WTC11 (cell line): ENCODE measurements around the gene TMX1. TPM values are rescaled to one million over a fixed set of nuclear protein-coding genes. Genes with fewer than 3 reads are reported as not detected.

ENCODE experiments used
- ATAC-seq: fragments of 200-7000 bp; cut with Tn5 transposase; 2 replicates; pipeline ENCODE4 v1.10.0; 2021; ENCODE audit warnings: mild to moderate bottlenecking, moderate library complexity
- CTCF ChIA-PET: fragments of 300-600 bp; sonication (Branson Sonifier 250); formaldehyde crosslinking; loops from one replicate; lab custom pipeline; 2021; ENCODE audit warnings: antibody characterized with exemption; lab: Charles Lee
- POLR2A ChIA-PET: fragments of 350-600 bp; sonication (Branson Sonifier 250); formaldehyde crosslinking; loops from one replicate; lab custom pipeline; 2021; ENCODE audit warnings: antibody characterized with exemption; lab: Charles Lee
- DNase-seq: peaks from one replicate; pipeline ENCODE4 v3.0.0; 2021; ENCODE audit warnings: low spot score
- H3K27ac Mint-ChIP-seq: 2 replicates; pipeline ENCODE4 v1.8.0; 2021; ENCODE audit warnings: mixed read lengths
- H3K27me3 Mint-ChIP-seq: 2 replicates; pipeline ENCODE4 v1.8.0; 2021; ENCODE audit warnings: low read depth, mild to moderate bottlenecking, moderate library complexity, mixed read lengths
- H3K36me3 Mint-ChIP-seq: 2 replicates; pipeline ENCODE4 v1.8.0; 2021; ENCODE audit warnings: mixed read lengths
- H3K4me1 Mint-ChIP-seq: 2 replicates; pipeline ENCODE4 v1.8.0; 2022; ENCODE audit warnings: mixed read lengths
- H3K4me3 Mint-ChIP-seq: 2 replicates; pipeline ENCODE4 v1.8.0; 2021; ENCODE audit warnings: mild to moderate bottlenecking, moderate library complexity, mixed read lengths
- H3K9me3 Mint-ChIP-seq: 2 replicates; pipeline ENCODE4 v1.8.0; 2021; ENCODE audit warnings: mixed read lengths
- ATF1 ChIP-seq: sonication (generic); formaldehyde crosslinking; IDR thresholded peaks from 2 replicates; pipeline ENCODE4 v1.8.1; 2023; ENCODE audit warnings: mild to moderate bottlenecking, moderate library complexity, missing genetic modification reagents
- ATF3 ChIP-seq: sonication (generic); formaldehyde crosslinking; conservative IDR thresholded peaks from 2 replicates; pipeline ENCODE4 v1.8.1; 2022; ENCODE audit warnings: mild to moderate bottlenecking, missing genetic modification reagents
- CBFB ChIP-seq: sonication (generic); formaldehyde crosslinking; IDR thresholded peaks from 2 replicates; pipeline ENCODE4 v1.8.1; 2022; ENCODE audit warnings: mild to moderate bottlenecking, low read depth, missing genetic modification reagents
- CREB1 ChIP-seq: sonication (generic); formaldehyde crosslinking; IDR thresholded peaks from 2 replicates; pipeline ENCODE4 v1.8.0; 2023; ENCODE audit warnings: mild to moderate bottlenecking, missing genetic modification reagents
- E2F4 ChIP-seq: sonication (generic); formaldehyde crosslinking; IDR thresholded peaks from 2 replicates; pipeline ENCODE4 v1.8.1; 2022; ENCODE audit warnings: low read depth, mild to moderate bottlenecking, moderate library complexity, missing genetic modification reagents, borderline replicate concordance
- EMX1 ChIP-seq: fragments of 250-450 bp; sonication (Bioruptor Pico); IDR thresholded peaks from 2 replicates; pipeline ENCODE4 v1.8.0; 2021; ENCODE audit warnings: mild to moderate bottlenecking
- MXD4 ChIP-seq: fragments of 250-450 bp; sonication (Bioruptor Pico); IDR thresholded peaks from 2 replicates; pipeline ENCODE4 v1.8.0; 2021; ENCODE audit warnings: mild to moderate bottlenecking, moderate library complexity, borderline replicate concordance
- NFE2L1 ChIP-seq: sonication (generic); formaldehyde crosslinking; IDR thresholded peaks from 2 replicates; pipeline ENCODE4 v1.8.1; 2023; ENCODE audit warnings: missing genetic modification reagents
- OVOL2 ChIP-seq: fragments of 250-450 bp; sonication (Bioruptor Pico); IDR thresholded peaks from 2 replicates; pipeline ENCODE4 v1.9.0; 2021; ENCODE audit warnings: mild to moderate bottlenecking, borderline replicate concordance
- PRDM15 ChIP-seq: sonication (generic); formaldehyde crosslinking; IDR thresholded peaks from 2 replicates; pipeline ENCODE4 v1.8.0; 2022; ENCODE audit warnings: missing genetic modification reagents
- PRRX2 ChIP-seq: fragments of 250-450 bp; sonication (Bioruptor Pico); IDR thresholded peaks from 2 replicates; pipeline ENCODE4 v1.8.0; 2021; ENCODE audit warnings: mild to moderate bottlenecking
- RORB ChIP-seq: fragments of 250-450 bp; sonication (Bioruptor Pico); IDR thresholded peaks from 2 replicates; pipeline ENCODE4 v1.9.0; 2021; ENCODE audit warnings: mild to moderate bottlenecking
- STAT6 ChIP-seq: sonication (generic); formaldehyde crosslinking; conservative IDR thresholded peaks from 2 replicates; pipeline ENCODE4 v1.8.1; 2023; ENCODE audit warnings: mild to moderate bottlenecking, low read depth, missing genetic modification reagents, moderate library complexity
- TP53 ChIP-seq: sonication (generic); formaldehyde crosslinking; IDR thresholded peaks from 2 replicates; pipeline ENCODE4 v1.8.1; 2023; ENCODE audit warnings: mild to moderate bottlenecking, missing genetic modification reagents
- ZBTB21 ChIP-seq: sonication (generic); formaldehyde crosslinking; IDR thresholded peaks from 2 replicates; pipeline ENCODE4 v1.8.1; 2023; ENCODE audit warnings: mild to moderate bottlenecking, missing genetic modification reagents, borderline replicate concordance
- ZBTB43 ChIP-seq: sonication (generic); formaldehyde crosslinking; IDR thresholded peaks from 2 replicates; pipeline ENCODE4 v1.8.1; 2023; ENCODE audit warnings: mild to moderate bottlenecking, missing genetic modification reagents
- ZNF121 ChIP-seq: sonication (generic); formaldehyde crosslinking; IDR thresholded peaks from 2 replicates; pipeline ENCODE4 v1.8.0; 2023; ENCODE audit warnings: missing genetic modification reagents
- ZNF317 ChIP-seq: sonication (generic); formaldehyde crosslinking; IDR thresholded peaks from 2 replicates; pipeline ENCODE4 v1.8.1; 2023; ENCODE audit warnings: low read depth, mild to moderate bottlenecking, moderate library complexity, missing genetic modification reagents, borderline replicate concordance
- total RNA-seq: library from RNA; stranded (reverse); gene quantifications from 3 replicates; pipeline ENCODE4 v1.2.3, GENCODE V29; 2021

The TMX1 gene
- total RNA-seq, 1 experiment from 2014 or later, result 40.9 TPM

- no peak for TF ChIP-seq E2F4 (CRISPR knock-in tag)
- TF ChIP-seq MXD4, result no peak
- TF ChIP-seq CREB1 (CRISPR knock-in tag), result no peak
- TF ChIP-seq ATF1 (CRISPR knock-in tag), result no peak
Measured at GRCh38 chr14:51293149-51293911, 53.3 kb downstream of the TMX1 start (continued).

- Mint-ChIP-seq H3K27me3 (no peaks in the 10 kb centered on the region), H3K4me3 (no peak overlapping the region), H3K36me3 (peaks cover 3% of the 10 kb centered on the region; the same call in 1 of the 2 replicates), H3K9me3 (no peaks in the 10 kb centered on the region), H3K27ac (no peak overlapping the region), H3K4me1 (peaks cover 10% of the 10 kb centered on the region; the same call in 1 of the 2 replicates)
- no peak for ATAC-seq
- POLR2A ChIA-PET, result no interaction called here
- DNase-seq, result no peak
- no peak for TF ChIP-seq CBFB (CRISPR knock-in tag)
- TF ChIP-seq STAT6 (CRISPR knock-in tag), result no peak
- TF ChIP-seq RORB (CRISPR knock-in tag), result no peak
- no peak for TF ChIP-seq OVOL2 (CRISPR knock-in tag)
- no peak for TF ChIP-seq PRRX2 (CRISPR knock-in tag)
- no peak for TF ChIP-seq ZBTB43 (CRISPR knock-in tag)
- no peak for TF ChIP-seq ZBTB21 (CRISPR knock-in tag)
- CTCF ChIA-PET, result no interaction called here
Measured at GRCh38 chr14:51293912-51294389, 53.9 kb downstream of the TMX1 start.

GRCh38 chr14:51294951-51295525 is 55.0 kb downstream of the TMX1 start:
- no peaks in the 10 kb centered on the region for H3K27me3 Mint-ChIP-seq
- H3K36me3 Mint-ChIP-seq, result no peaks in the 10 kb centered on the region; the same call in 1 of the 2 replicates
- POLR2A ChIA-PET, result no interaction called here
- DNase-seq, result no peak
- H3K4me3 Mint-ChIP-seq, result no peak overlapping the region
- TF ChIP-seq ATF3 (CRISPR knock-in tag) (no peak), ZNF121 (CRISPR knock-in tag) (no peak), EMX1 (CRISPR knock-in tag) (no peak), PRDM15 (CRISPR knock-in tag) (no peak), TP53 (CRISPR knock-in tag) (no peak), NFE2L1 (no peak), ZNF317 (no peak), OVOL2 (CRISPR knock-in tag) (no peak)
- CTCF ChIA-PET, result no interaction called here
- ATAC-seq, result no peak
- H3K9me3 Mint-ChIP-seq, result no peaks in the 10 kb centered on the region
- no peak overlapping the region for H3K27ac Mint-ChIP-seq
- H3K4me1 Mint-ChIP-seq, result peaks cover 10% of the 10 kb centered on the region; the same call in 1 of the 2 replicates
